H1 (cell line): ENCODE data around the gene MPIG6B. TPM values are rescaled to one million over a fixed set of nuclear protein-coding genes. Genes with fewer than 3 reads are reported as not detected.
A peak's percentile ranks its signal among the peaks of the same experiment; 100 is the strongest.

ENCODE experiments used
- CHD1 ChIP-seq: IDR thresholded peaks from 2 replicates; pipeline ENCODE4 v1.6.1; 2012; ENCODE audit warnings: low read depth, low read length, improper control_type of control experiment
- CTCF ChIP-seq, 3 experiments: IDR thresholded peaks; 1 replicate in 2 of 3; 2 replicates in 1 of 3; pipeline versions ENCODE4 v1.5.1 to v1.6.1; 2011; ENCODE audit warnings: low read length in 3 of 3, mild to moderate bottlenecking in 3 of 3, inconsistent platforms in 2 of 3, low read depth in 1 of 3, moderate library complexity in 1 of 3; ENCODE audit not compliant: insufficient read depth in 1 of 3; ENCODE audit errors: control extremely low read depth in 1 of 3
- EGR1 ChIP-seq: IDR thresholded peaks from 2 replicates; pipeline ENCODE4 v1.6.1; 2011; ENCODE audit warnings: low read depth, low read length, borderline replicate concordance
- EZH2 ChIP-seq: fragments of 200-600 bp; sonication (generic); IDR thresholded peaks from 2 replicates; pipeline ENCODE4 v1.7.1; 2012; ENCODE audit warnings: low read depth, mild to moderate bottlenecking, moderate library complexity, low read length, inconsistent platforms; ENCODE audit not compliant: severe bottlenecking
- HDAC2 ChIP-seq, 2 experiments: fragments of 300-600 bp in 1 of 2; sonication (generic) in 1 of 2; IDR thresholded peaks; 2 replicates each; pipeline ENCODE4 v1.6.1; 2011 to 2012; ENCODE audit warnings: low read depth in 2 of 2, low read length in 2 of 2, mild to moderate bottlenecking in 2 of 2, moderate library complexity in 2 of 2, borderline replicate concordance in 1 of 2, inconsistent platforms in 1 of 2
- POLR2A ChIP-seq, 2 experiments: IDR thresholded peaks; 1 replicate in 1 of 2; 2 replicates in 1 of 2; pipeline ENCODE4 v1.6.1; 2011; ENCODE audit warnings: low read depth in 2 of 2, low read length in 2 of 2, mild to moderate bottlenecking in 2 of 2; ENCODE audit errors: control extremely low read depth in 1 of 2
- SIN3A ChIP-seq, 2 experiments: IDR thresholded peaks in 1 of 2; conservative IDR thresholded peaks in 1 of 2; 2 replicates each; pipeline ENCODE4 v1.6.1; 2011 to 2012; ENCODE audit warnings: low read length in 2 of 2, improper control_type of control experiment in 1 of 2, low read depth in 1 of 2, mild to moderate bottlenecking in 1 of 2
- SRF ChIP-seq: IDR thresholded peaks from 2 replicates; pipeline ENCODE4 v1.6.1; 2011; ENCODE audit warnings: mild to moderate bottlenecking, low read depth, low read length, moderate library complexity
- TCF12 ChIP-seq: IDR thresholded peaks from 2 replicates; pipeline ENCODE4 v1.6.1; 2011; ENCODE audit warnings: low read depth, mild to moderate bottlenecking, low read length
- YY1 ChIP-seq: IDR thresholded peaks from 2 replicates; pipeline ENCODE4 v1.6.1; 2011; ENCODE audit warnings: low read depth, mild to moderate bottlenecking, low read length
- polyA plus RNA-seq, 7 experiments: library from polyadenylated mRNA; depleted of rRNA in 3 of 7; stranded (reverse) in 5 of 7; unstranded in 2 of 7; fragments of >200 nt in 5 of 7; fragments of 200-250 nt in 2 of 7; gene quantifications; 1 replicate in 5 of 7; 2 replicates in 1 of 7; 4 replicates in 1 of 7; pipeline versions ENCODE4 v1.2.1 to v1.2.3, GENCODE V29; 2011 to 2013; ENCODE audit warnings: missing spikeins in 2 of 7, mixed read lengths in 2 of 7
- total RNA-seq: library from RNA; stranded (reverse); fragmentation: NEBNext Ultra II Directional; extraction: Animal tissue kit (Norgen Biotek cat#: 25700); gene quantifications from 2 replicates; pipeline ENCODE4 v1.2.1, GENCODE V29; 2021
- TF ChIP-seq, protein P1 (sequence below): IDR thresholded peaks from 2 replicates; pipeline ENCODE4 v1.6.1; 2012; ENCODE audit warnings: inconsistent platforms

The MPIG6B gene
- total and polyA plus RNA-seq, 2 of the 8 experiments (the other 6 are each of a cell fraction or from before 2014, with no cell fraction given) = 0.18 TPM; not detected in 1

GRCh38 chr6:31681135-31681671, 42.0 kb upstream of the MPIG6B start (continued):
- 0 out of 4 replicates have a peak, but pooled peaks of 1 of the 2 experiments have one; percentile 20 for TF ChIP-seq HDAC2 (IDR thresholded peaks at IDR 0.05; ENCODE audit: borderline replicate concordance in 1 of 2, low read depth in 2 of 2, low read length in 2 of 2)
- no peak for TF ChIP-seq CHD1
- TF ChIP-seq EGR1 = no peak
- TF ChIP-seq YY1 = no peak
- TF ChIP-seq CTCF (IDR thresholded peaks at IDR 0.05; ENCODE audit: control extremely low read depth in 1 of 3, insufficient read depth in 1 of 3, low read depth in 1 of 3, low read length in 3 of 3) = no peak; a peak in 1 of 4 replicates
- TF ChIP-seq TCF12 = no peak
- TF ChIP-seq EZH2 = peak; percentile 52
- TF ChIP-seq, protein P1, sequence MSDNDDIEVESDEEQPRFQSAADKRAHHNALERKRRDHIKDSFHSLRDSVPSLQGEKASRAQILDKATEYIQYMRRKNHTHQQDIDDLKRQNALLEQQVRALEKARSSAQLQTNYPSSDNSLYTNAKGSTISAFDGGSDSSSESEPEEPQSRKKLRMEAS = no peak
- no peak for TF ChIP-seq SRF
- no peak; a peak in 1 of 4 replicates for TF ChIP-seq SIN3A (conservative IDR thresholded peaks at IDR 0.05 in 1 of 2, IDR thresholded peaks at IDR 0.05 in 1 of 2; ENCODE audit: low read depth in 1 of 2, low read length in 2 of 2)
- no peak for TF ChIP-seq POLR2A (IDR thresholded peaks at IDR 0.05; ENCODE audit: control extremely low read depth in 1 of 2, low read depth in 2 of 2, low read length in 2 of 2)
